Caco-2 (cell line): ENCODE measurements around the gene TTC33. TPM values are rescaled to one million over a fixed set of nuclear protein-coding genes. Genes with fewer than 3 reads are reported as not detected.

Source experiments
- BruUV-seq: library from RNA; stranded (reverse); fragments of 400-500 nt; replicated peaks from 2 replicates; lab custom pipeline; 2021; lab: Mats Ljungman, UMichigan
- CTCF ChIA-PET: fragments of 300-600 bp; sonication (Branson Sonifier 250); formaldehyde crosslinking; loops from one replicate; lab custom pipeline; 2022; ENCODE audit warnings: antibody characterized with exemption; lab: Charles Lee
- POLR2A ChIA-PET: fragments of 300-600 bp; sonication (Branson Sonifier 250); formaldehyde crosslinking; loops from one replicate; lab custom pipeline; 2022; ENCODE audit warnings: antibody characterized with exemption; lab: Charles Lee
- DNase-seq, 2 experiments: peaks; one replicate each; pipeline versions ENCODE4 v3.0.0 to v3.0.0-alpha.2; 2020 to 2022
- H3K27me3 ChIP-seq: replicated peaks from 2 replicates; pipeline ENCODE4 v1.6.0; 2011; ENCODE audit warnings: low read length; ENCODE audit not compliant: control insufficient read depth, insufficient read depth
- H3K36me3 ChIP-seq: 2 replicates; pipeline ENCODE4 v1.5.1; 2011; ENCODE audit warnings: low read length; ENCODE audit not compliant: control insufficient read depth, insufficient read depth
- H3K4me1 ChIP-seq: fragments of 250-450 bp; sonication (Bioruptor Pico); 2 replicates; pipeline ENCODE4 v1.5.1; 2020; ENCODE audit warnings: mild to moderate bottlenecking
- H3K4me3 ChIP-seq: 2 replicates; pipeline ENCODE4 v1.5.1; 2011; ENCODE audit warnings: low read depth, mild to moderate bottlenecking, control low read depth, low read length
- H3K9me3 ChIP-seq: fragments of 250-450 bp; sonication (Bioruptor Pico); 2 replicates; pipeline ENCODE4 v1.5.1; 2020; ENCODE audit warnings: mild to moderate bottlenecking, moderate library complexity
- H3K27ac Mint-ChIP-seq: one replicate; pipeline ENCODE4 v1.8.0; 2022; ENCODE audit warnings: mixed read lengths; ENCODE audit not compliant: unreplicated experiment
- H3K27me3 Mint-ChIP-seq: one replicate; pipeline ENCODE4 v1.8.0; 2022; ENCODE audit warnings: mixed read lengths; ENCODE audit not compliant: insufficient read depth, unreplicated experiment
- H3K36me3 Mint-ChIP-seq: one replicate; pipeline ENCODE4 v1.8.0; 2022; ENCODE audit warnings: mild to moderate bottlenecking, mixed read lengths; ENCODE audit not compliant: insufficient read depth, unreplicated experiment
- H3K4me1 Mint-ChIP-seq: one replicate; pipeline ENCODE4 v1.8.0; 2022; ENCODE audit warnings: low read depth, mixed read lengths; ENCODE audit not compliant: unreplicated experiment
- H3K4me3 Mint-ChIP-seq: one replicate; pipeline ENCODE4 v1.8.0; 2022; ENCODE audit warnings: mild to moderate bottlenecking, moderate library complexity, mixed read lengths; ENCODE audit not compliant: unreplicated experiment
- H3K9me3 Mint-ChIP-seq: one replicate; pipeline ENCODE4 v1.8.0; 2022; ENCODE audit warnings: mixed read lengths; ENCODE audit not compliant: unreplicated experiment
- intact Hi-C: fragments of 100-400 bp; cut with micrococcal nuclease; formaldehyde crosslinking; loops from one replicate; pipeline ENCODE4 v1.10.0; 2022; ENCODE audit not compliant: unreplicated experiment
- total RNA-seq: library from RNA; stranded (reverse); gene quantifications from 2 replicates; pipeline ENCODE4 v1.2.3, GENCODE V29; 2022
- TF ChIP-seq, protein P1 (sequence below), 2 experiments: fragments of 200-600 bp in 1 of 2; IDR thresholded peaks; 1 replicate in 1 of 2; 2 replicates in 1 of 2; pipeline versions ENCODE4 v1.5.1 to v1.8.0; 2011 to 2022; ENCODE audit warnings: antibody characterized with exemption in 1 of 2, control low read depth in 1 of 2, inconsistent platforms in 1 of 2, low read depth in 1 of 2, low read length in 1 of 2, mild to moderate bottlenecking in 1 of 2, moderate library complexity in 1 of 2; ENCODE audit not compliant: insufficient read depth in 1 of 2, severe bottlenecking in 1 of 2, unreplicated experiment in 1 of 2

TTC33 gene
- total RNA-seq, 1 experiment from 2014 or later: 8.6 TPM

DNA sequence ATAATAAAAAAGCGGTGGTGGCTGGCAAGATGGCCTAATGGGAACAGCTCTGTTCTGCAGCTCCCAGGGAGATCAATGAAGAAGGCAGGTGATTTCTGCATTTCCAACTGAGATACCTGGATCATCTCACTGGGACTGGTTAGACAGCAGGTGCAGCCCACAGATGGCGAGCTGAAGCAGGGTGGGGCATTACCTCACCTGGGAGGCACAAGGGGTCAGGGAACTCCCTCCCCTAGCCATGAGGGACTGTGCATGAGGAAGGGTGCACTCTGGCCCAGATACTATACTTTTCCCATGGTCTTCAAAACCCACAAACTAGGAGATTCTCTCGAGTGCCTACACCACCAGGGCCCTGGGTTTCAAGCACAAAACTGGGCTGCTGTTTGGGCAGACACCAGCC is 121.6 kb downstream of the TTC33 start:
- H3K9me3 Mint-ChIP-seq: no peaks in the 10 kb centered on the region
- H3K4me3 ChIP-seq: no peak overlapping the region
- intact Hi-C loops: no loop called here
- H3K36me3 ChIP-seq: no peaks in the 10 kb centered on the region
- no TSS peak for BruUV-seq
- no peak overlapping the region for H3K4me3 Mint-ChIP-seq
- TF ChIP-seq, protein P1, sequence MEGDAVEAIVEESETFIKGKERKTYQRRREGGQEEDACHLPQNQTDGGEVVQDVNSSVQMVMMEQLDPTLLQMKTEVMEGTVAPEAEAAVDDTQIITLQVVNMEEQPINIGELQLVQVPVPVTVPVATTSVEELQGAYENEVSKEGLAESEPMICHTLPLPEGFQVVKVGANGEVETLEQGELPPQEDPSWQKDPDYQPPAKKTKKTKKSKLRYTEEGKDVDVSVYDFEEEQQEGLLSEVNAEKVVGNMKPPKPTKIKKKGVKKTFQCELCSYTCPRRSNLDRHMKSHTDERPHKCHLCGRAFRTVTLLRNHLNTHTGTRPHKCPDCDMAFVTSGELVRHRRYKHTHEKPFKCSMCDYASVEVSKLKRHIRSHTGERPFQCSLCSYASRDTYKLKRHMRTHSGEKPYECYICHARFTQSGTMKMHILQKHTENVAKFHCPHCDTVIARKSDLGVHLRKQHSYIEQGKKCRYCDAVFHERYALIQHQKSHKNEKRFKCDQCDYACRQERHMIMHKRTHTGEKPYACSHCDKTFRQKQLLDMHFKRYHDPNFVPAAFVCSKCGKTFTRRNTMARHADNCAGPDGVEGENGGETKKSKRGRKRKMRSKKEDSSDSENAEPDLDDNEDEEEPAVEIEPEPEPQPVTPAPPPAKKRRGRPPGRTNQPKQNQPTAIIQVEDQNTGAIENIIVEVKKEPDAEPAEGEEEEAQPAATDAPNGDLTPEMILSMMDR (IDR thresholded peaks at IDR 0.05; ENCODE audit: insufficient read depth in 1 of 2, low read depth in 1 of 2, low read length in 1 of 2, severe bottlenecking in 1 of 2, unreplicated experiment in 1 of 2): no peak
- DNase-seq: no peak
- peaks cover 14% of the 10 kb centered on the region for H3K27me3 Mint-ChIP-seq
- H3K9me3 ChIP-seq: peaks cover 5% of the 10 kb centered on the region; the same call in 1 of the 2 replicates
- CTCF ChIA-PET: no interaction called here
- no peaks in the 10 kb centered on the region for H3K4me1 Mint-ChIP-seq
- H3K4me1 ChIP-seq: no peaks in the 10 kb centered on the region
- H3K27ac Mint-ChIP-seq: no peak overlapping the region
- no peaks in the 10 kb centered on the region for H3K27me3 ChIP-seq
- POLR2A ChIA-PET: no interaction called here
- no peaks in the 10 kb centered on the region for H3K36me3 Mint-ChIP-seq

DNA sequence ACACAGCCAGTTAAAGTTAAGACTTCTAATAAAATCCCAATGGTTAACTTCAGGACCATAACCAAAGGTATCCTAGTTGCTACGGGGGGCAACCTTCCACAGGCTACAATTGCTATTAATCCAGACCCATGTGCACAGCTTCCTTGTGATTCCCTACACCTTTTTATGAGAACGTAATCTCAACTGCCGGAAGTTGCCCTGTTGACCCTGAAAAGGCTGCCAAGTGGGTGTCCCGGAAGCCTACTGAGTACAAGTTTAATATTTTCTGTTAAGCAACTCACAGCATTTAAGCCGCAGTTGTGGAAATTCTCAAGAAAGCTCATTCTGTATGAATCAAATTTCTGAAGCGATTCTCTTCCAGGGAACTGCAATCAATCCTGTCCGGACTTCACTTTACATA is 124.5 kb downstream of the TTC33 start:
- no peaks in the 10 kb centered on the region for H3K4me1 ChIP-seq
- Mint-ChIP-seq H3K27ac (no peak overlapping the region), H3K27me3 (peaks cover 10% of the 10 kb centered on the region), H3K9me3 (no peaks in the 10 kb centered on the region), H3K4me3 (no peak overlapping the region), H3K4me1 (no peaks in the 10 kb centered on the region), H3K36me3 (no peaks in the 10 kb centered on the region)
- BruUV-seq: no TSS peak
- no peaks in the 10 kb centered on the region for H3K36me3 ChIP-seq
- no peak overlapping the region for H3K4me3 ChIP-seq
- H3K27me3 ChIP-seq: no peaks in the 10 kb centered on the region
- no peaks in the 10 kb centered on the region for H3K9me3 ChIP-seq
- ChIA-PET POLR2A (interaction anchor here (0.5 kb wide), 1 partner anchor 37 kb away, joined by 3 read pairs; no protein-coding TSS in a partner anchor), CTCF (no interaction called here)
- TF ChIP-seq, protein P1 (IDR thresholded peaks at IDR 0.05; ENCODE audit: insufficient read depth in 1 of 2, low read depth in 1 of 2, low read length in 1 of 2, severe bottlenecking in 1 of 2, unreplicated experiment in 1 of 2): no peak
- DNase-seq: no peak
- intact Hi-C loops: no loop called here

DNA sequence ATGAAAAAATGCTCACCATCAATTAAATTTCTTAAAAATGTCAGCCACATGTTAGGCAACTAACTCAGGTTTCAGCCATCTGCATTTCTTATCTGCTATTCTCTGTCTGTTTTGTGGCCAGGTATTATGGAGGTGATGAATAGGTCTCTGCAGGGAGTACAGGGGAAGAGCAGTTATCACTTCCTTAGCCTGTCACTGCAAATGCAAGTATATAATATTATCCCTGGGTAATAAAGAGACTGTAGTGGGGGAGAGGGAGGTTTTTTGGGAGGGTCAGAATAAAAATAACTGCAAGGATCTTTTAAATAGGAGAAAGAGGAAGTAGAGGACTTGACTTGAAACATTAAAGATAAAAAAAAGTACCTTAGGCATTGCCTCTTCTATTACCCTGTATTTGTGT is 125.6 kb downstream of the TTC33 start:
- TF ChIP-seq, protein P1 (IDR thresholded peaks at IDR 0.05; ENCODE audit: insufficient read depth in 1 of 2, low read depth in 1 of 2, low read length in 1 of 2, severe bottlenecking in 1 of 2, unreplicated experiment in 1 of 2): no peak
- H3K36me3 Mint-ChIP-seq: no peaks in the 10 kb centered on the region
- H3K4me1 Mint-ChIP-seq: no peaks in the 10 kb centered on the region
- no TSS peak for BruUV-seq
- H3K36me3 ChIP-seq: no peaks in the 10 kb centered on the region
- H3K27ac Mint-ChIP-seq: no peak overlapping the region
- DNase-seq: no peak
- H3K27me3 Mint-ChIP-seq: peaks cover 9% of the 10 kb centered on the region
- no peaks in the 10 kb centered on the region for H3K27me3 ChIP-seq
- H3K4me1 ChIP-seq: no peaks in the 10 kb centered on the region
- H3K9me3 ChIP-seq: no peaks in the 10 kb centered on the region
- no peak overlapping the region for H3K4me3 ChIP-seq
- H3K9me3 Mint-ChIP-seq: no peaks in the 10 kb centered on the region
- no peak overlapping the region for H3K4me3 Mint-ChIP-seq
- ChIA-PET CTCF (no interaction called here), POLR2A (no interaction called here)
- intact Hi-C loops: no loop called here
